ENCODE results near the gene KRT1. TPM values are rescaled to one million over a fixed set of nuclear protein-coding genes. Genes with fewer than 3 reads are reported as not detected.

The KRT1 gene
- total RNA-seq, 1 donor from 2014 or later = not detected

DNA sequence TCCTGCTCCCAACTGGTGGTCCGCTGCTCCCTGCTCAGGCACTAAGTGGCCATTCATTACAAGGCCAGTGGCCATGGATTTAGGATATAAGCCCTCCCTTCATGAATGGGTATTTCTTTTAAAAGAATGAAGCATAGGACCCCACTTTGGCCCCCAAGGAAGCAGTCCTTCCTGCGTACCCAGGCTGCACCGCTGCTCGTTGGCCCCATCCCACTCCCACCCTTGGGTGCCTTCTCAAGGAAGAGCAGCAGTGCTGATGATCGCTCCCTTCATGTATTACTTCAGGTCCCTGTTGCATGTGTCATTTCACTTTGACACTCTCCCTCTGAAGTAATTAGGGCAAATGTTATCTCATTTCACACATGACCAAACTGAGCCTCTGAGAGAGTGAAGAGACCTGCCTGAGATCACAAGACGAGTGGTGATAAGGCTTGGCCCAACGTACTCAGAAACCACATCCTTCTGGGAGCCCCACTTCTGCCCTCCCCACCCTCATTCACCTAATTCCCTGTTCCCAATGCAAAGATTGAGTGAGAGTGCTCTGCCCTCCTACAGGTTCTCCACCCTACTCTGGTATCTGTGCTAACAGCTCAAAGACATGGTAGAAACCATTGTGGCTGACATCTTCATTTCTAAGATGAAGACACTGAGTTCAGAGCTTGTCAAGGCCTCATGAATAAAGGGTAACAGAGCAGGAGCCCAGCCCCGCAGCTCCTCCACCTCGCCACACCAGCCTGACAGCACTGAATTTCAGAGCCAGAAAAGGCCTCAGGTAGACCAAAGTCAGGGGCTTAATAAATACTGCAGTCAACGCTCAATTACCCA lies 17.9 kb downstream of the KRT1 start:
- peaks cover 1% of the 10 kb centered on the region for H3K9me3 Mint-ChIP-seq (ENCODE audit: unreplicated experiment)

DNA sequence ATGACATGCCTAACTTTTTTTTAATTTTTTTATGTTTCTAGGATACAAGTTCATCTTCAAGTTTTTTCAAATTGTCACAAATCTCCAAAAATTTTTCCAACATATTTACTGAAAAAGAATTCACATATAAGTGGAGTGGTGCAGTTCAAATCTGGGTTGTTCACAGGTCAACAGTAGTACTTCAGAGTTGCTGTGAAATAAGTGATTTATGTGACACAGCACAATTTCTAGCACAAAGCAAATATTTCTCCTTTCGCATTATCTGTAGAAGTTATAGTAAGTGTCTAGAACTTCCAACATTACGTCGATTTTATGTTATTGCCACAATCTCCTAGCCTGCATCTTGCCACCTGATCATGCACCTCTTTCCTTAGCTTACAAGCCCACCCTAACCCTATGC lies 18.5 kb downstream of the KRT1 start:
- Histone ChIP-seq H4K20me1 (ENCODE audit: insufficient read depth, low read length) (no peaks in the 10 kb centered on the region), H3K9ac (ENCODE audit: low read length) (no peak overlapping the region), H3K36me3 (ENCODE audit: insufficient read depth, low read length) (no peaks in the 10 kb centered on the region), H3K27me3 (ENCODE audit: insufficient read depth, low read length) (peaks cover 21% of the 10 kb centered on the region), H3K4me2 (ENCODE audit: low read length) (no peak overlapping the region), H3K9me3 (ENCODE audit: insufficient read depth, low read depth, low read length) (no peaks in the 10 kb centered on the region), H2AFZ (ENCODE audit: low read depth, low read length) (no peak overlapping the region), H3K79me2 (ENCODE audit: insufficient read depth, low read length) (no peaks in the 10 kb centered on the region), H3K4me3 (ENCODE audit: insufficient read depth, low read depth, low read length) (no peak overlapping the region), H3K27ac (ENCODE audit: low read depth, low read length) (no peak overlapping the region), H3K4me1 (ENCODE audit: insufficient read depth, low read length) (no peaks in the 10 kb centered on the region)
- Mint-ChIP-seq H3K4me1 (ENCODE audit: low read depth, unreplicated experiment) (no peaks in the 10 kb centered on the region), H3K4me3 (ENCODE audit: unreplicated experiment) (no peak overlapping the region), H3K9me3 (ENCODE audit: unreplicated experiment) (peaks cover 1% of the 10 kb centered on the region), H3K36me3 (ENCODE audit: low read depth, unreplicated experiment) (no peaks in the 10 kb centered on the region), H3K27ac (ENCODE audit: unreplicated experiment) (no peak overlapping the region), H3K27me3 (ENCODE audit: low read depth, unreplicated experiment) (peaks cover 83% of the 10 kb centered on the region)
- DNase-seq (ENCODE audit: low read depth) = no peak
- no peak for FAIRE-seq
- TF ChIP-seq EZH2 (IDR thresholded peaks at IDR 0.05; ENCODE audit: insufficient read depth, low read length) = no peak
- TF ChIP-seq CTCF (IDR thresholded peaks at IDR 0.05; ENCODE audit: insufficient read depth, low read depth, low read length) = no peak

More for the DNA sequence above, 17.9 kb downstream of the KRT1 start:
- Histone ChIP-seq H3K79me2 (ENCODE audit: insufficient read depth, low read length) (no peaks in the 10 kb centered on the region), H3K4me1 (ENCODE audit: insufficient read depth, low read length) (no peaks in the 10 kb centered on the region), H3K9me3 (ENCODE audit: insufficient read depth, low read depth, low read length) (no peaks in the 10 kb centered on the region), H3K9ac (ENCODE audit: low read length) (no peak overlapping the region), H4K20me1 (ENCODE audit: insufficient read depth, low read length) (no peaks in the 10 kb centered on the region), H2AFZ (ENCODE audit: low read depth, low read length) (no peak overlapping the region), H3K36me3 (ENCODE audit: insufficient read depth, low read length) (no peaks in the 10 kb centered on the region), H3K27me3 (ENCODE audit: insufficient read depth, low read length) (peaks cover 21% of the 10 kb centered on the region), H3K4me2 (ENCODE audit: low read length) (no peak overlapping the region), H3K4me3 (ENCODE audit: insufficient read depth, low read depth, low read length) (no peak overlapping the region), H3K27ac (ENCODE audit: low read depth, low read length) (no peak overlapping the region)
- H3K27ac Mint-ChIP-seq (ENCODE audit: unreplicated experiment) = no peak overlapping the region
- H3K4me3 Mint-ChIP-seq (ENCODE audit: unreplicated experiment) = no peak overlapping the region
- FAIRE-seq (no peak), DNase-seq (ENCODE audit: low read depth) (no peak)
- no peak for TF ChIP-seq CTCF (IDR thresholded peaks at IDR 0.05; ENCODE audit: insufficient read depth, low read depth, low read length)
- no peak for TF ChIP-seq EZH2 (IDR thresholded peaks at IDR 0.05; ENCODE audit: insufficient read depth, low read length)
- no peaks in the 10 kb centered on the region for H3K36me3 Mint-ChIP-seq (ENCODE audit: low read depth, unreplicated experiment)
- H3K27me3 Mint-ChIP-seq (ENCODE audit: low read depth, unreplicated experiment) = peaks cover 83% of the 10 kb centered on the region
- H3K4me1 Mint-ChIP-seq (ENCODE audit: low read depth, unreplicated experiment) = no peaks in the 10 kb centered on the region

DNA sequence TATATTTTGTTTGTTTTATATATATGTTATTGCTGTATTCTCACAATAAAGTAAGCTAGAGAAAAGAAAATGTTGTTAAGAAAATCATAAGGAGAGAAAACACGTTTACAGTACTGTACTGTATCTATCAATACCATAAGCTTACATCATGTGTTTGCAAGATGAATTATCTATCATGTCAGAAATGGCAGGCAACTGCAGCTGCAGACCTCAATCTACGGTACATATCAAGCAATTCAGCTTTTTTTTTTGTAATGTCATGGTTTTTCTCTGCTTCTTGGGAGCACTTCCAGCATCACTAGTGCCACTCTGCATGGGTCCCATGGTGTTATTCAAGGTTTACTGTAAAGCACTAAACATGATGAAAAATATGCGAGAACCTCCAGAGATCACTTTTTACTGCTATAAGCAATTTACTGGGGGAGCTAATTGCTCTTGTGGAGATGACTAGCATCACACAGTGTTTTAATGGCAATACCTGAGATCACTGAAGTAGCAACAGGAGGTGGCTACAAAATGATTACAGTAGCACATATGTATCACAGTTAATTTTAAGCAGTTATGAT lies 19.2 kb downstream of the KRT1 start:
- Mint-ChIP-seq H3K9me3 (ENCODE audit: unreplicated experiment) (peaks cover 1% of the 10 kb centered on the region), H3K36me3 (ENCODE audit: low read depth, unreplicated experiment) (no peaks in the 10 kb centered on the region), H3K27ac (ENCODE audit: unreplicated experiment) (no peak overlapping the region), H3K27me3 (ENCODE audit: low read depth, unreplicated experiment) (peaks cover 80% of the 10 kb centered on the region), H3K4me1 (ENCODE audit: low read depth, unreplicated experiment) (peaks cover 1% of the 10 kb centered on the region), H3K4me3 (ENCODE audit: unreplicated experiment) (no peak overlapping the region)
- Histone ChIP-seq H3K79me2 (ENCODE audit: insufficient read depth, low read length) (no peaks in the 10 kb centered on the region), H3K36me3 (ENCODE audit: insufficient read depth, low read length) (no peaks in the 10 kb centered on the region), H4K20me1 (ENCODE audit: insufficient read depth, low read length) (no peaks in the 10 kb centered on the region), H3K9me3 (ENCODE audit: insufficient read depth, low read depth, low read length) (no peaks in the 10 kb centered on the region), H3K4me2 (ENCODE audit: low read length) (no peak overlapping the region), H3K9ac (ENCODE audit: low read length) (no peak overlapping the region), H3K4me1 (ENCODE audit: insufficient read depth, low read length) (no peaks in the 10 kb centered on the region), H3K4me3 (ENCODE audit: insufficient read depth, low read depth, low read length) (no peak overlapping the region), H3K27ac (ENCODE audit: low read depth, low read length) (no peak overlapping the region), H2AFZ (ENCODE audit: low read depth, low read length) (no peak overlapping the region), H3K27me3 (ENCODE audit: insufficient read depth, low read length) (peaks cover 21% of the 10 kb centered on the region)
- FAIRE-seq (no peak), DNase-seq (ENCODE audit: low read depth) (no peak)
- TF ChIP-seq EZH2 (IDR thresholded peaks at IDR 0.05; ENCODE audit: insufficient read depth, low read length) (no peak), CTCF (IDR thresholded peaks at IDR 0.05; ENCODE audit: insufficient read depth, low read depth, low read length) (no peak)

All from astrocyte (in vitro differentiated cells and primary cell).